HFF-Myc (cell line): ENCODE measurements around the gene ZNF12.
"Not testable (repeated sequence)": the region's sequence is repeated elsewhere in the genome, so short reads cannot be mapped to it uniquely, and the experiment has no call there.

Source experiments
- DNase-seq: peaks from one replicate; pipeline ENCODE4 v3.0.0-alpha.2; 2011; ENCODE audit warnings: low read depth; ENCODE audit errors: extremely low read depth
- H3K4me3 ChIP-seq: replicated peaks from 2 replicates; pipeline ENCODE4 v1.5.1; 2011; ENCODE audit warnings: low read depth, mild to moderate bottlenecking, control low read depth, low read length
- TF ChIP-seq, protein P1 (sequence below): IDR thresholded peaks from 2 replicates; pipeline ENCODE4 v1.5.1; 2012; ENCODE audit warnings: mild to moderate bottlenecking, low read depth, low read length, control low read depth; ENCODE audit errors: missing control alignments

Gene ZNF12

DNA sequence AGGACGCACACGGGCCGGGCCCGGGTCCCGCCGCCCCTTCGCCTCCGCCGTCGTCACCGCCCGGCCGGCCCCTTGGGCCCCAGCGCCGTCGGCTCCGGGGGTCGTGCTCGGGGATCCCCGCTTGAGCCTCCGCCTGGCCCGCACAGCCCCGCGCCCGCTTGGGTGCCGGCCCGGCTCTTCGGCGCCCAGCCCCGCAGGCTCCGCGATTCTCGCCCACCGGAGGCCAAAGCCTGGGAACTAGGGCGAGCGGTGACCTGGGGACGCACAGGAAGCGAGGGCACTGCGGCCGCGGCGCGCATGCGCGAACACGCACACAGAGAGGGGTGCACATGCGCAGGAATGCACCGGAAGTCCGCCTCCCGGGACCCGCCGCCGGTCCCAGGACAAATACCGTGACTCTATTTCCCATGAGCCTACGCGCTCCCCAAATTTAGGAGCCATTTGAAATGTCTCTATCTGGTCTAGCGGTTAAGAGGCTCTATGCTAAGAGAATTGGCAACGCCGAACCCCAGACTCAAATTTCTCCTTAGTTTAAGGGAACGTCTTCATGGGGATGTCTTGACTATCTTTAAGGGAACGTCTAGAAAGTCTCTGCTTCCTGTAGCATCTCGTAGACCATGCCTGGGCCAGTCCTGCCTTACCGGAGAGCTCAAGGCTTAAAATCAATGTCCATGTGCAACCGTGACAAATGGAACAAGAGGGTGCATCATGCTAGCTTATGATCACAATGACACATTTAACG, at the start of gene ZNF12:
Gene ZNF12, minus strand, starts transcription at position 282 of the 742 bp plus-strand sequence. CDS start 1,774 bp downstream, outside the sequence.
- TF ChIP-seq, protein P1, sequence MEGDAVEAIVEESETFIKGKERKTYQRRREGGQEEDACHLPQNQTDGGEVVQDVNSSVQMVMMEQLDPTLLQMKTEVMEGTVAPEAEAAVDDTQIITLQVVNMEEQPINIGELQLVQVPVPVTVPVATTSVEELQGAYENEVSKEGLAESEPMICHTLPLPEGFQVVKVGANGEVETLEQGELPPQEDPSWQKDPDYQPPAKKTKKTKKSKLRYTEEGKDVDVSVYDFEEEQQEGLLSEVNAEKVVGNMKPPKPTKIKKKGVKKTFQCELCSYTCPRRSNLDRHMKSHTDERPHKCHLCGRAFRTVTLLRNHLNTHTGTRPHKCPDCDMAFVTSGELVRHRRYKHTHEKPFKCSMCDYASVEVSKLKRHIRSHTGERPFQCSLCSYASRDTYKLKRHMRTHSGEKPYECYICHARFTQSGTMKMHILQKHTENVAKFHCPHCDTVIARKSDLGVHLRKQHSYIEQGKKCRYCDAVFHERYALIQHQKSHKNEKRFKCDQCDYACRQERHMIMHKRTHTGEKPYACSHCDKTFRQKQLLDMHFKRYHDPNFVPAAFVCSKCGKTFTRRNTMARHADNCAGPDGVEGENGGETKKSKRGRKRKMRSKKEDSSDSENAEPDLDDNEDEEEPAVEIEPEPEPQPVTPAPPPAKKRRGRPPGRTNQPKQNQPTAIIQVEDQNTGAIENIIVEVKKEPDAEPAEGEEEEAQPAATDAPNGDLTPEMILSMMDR: no peak
- peak; percentile 74 for DNase-seq
- peak within 1 kb of the TSS; percentile 88 for H3K4me3 ChIP-seq

DNA sequence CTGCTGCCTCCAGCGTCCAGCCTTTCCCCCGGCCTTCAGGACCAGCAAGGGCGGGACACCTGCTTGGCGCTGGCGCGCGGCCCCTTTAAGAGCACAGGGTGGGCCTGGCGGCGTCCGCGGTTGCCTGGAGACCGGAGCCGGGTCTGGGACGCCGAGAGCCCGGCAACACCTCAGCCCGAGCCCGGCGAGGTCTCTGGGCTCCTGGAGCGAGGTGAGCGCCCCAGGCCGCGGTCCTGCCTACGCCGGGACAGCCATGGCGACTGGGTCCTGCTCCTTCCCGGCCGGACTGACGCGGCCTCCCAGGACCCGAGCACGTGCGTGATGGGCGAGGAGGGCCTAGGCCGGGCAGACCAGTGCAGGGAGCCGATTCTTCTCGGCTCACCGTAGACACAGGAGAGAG, 47.2 kb upstream of the ZNF12 start, which contains the start of gene RSPH10B2:
Gene RSPH10B2, plus strand, starts transcription at position 140 of the 400 bp plus-strand sequence. CDS start 3,575 bp downstream, outside the sequence.
- H3K4me3 ChIP-seq, DNase-seq: not testable (repeated sequence)

DNA sequence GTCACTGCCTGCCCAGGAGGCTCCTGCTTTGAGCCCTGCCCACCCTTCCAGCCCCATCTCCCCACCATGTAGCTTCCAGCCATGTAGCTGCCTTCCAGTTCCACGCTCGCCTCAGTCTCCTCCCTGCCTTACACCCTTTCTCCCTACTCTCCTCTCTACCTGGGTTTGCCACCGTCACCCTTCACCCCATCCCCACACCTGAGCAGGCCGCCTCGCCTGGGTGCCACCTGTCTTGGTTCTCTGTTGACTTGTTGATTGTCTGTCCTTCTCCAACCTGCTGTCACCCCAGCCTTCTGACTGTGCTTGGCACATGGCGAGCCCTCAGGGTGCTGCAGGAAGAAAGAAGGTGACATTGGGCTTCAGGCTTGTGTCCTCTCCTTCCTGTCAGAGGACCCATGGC, 43.4 kb upstream of the ZNF12 start:
- H3K4me3 ChIP-seq, DNase-seq: not testable (repeated sequence)

DNA sequence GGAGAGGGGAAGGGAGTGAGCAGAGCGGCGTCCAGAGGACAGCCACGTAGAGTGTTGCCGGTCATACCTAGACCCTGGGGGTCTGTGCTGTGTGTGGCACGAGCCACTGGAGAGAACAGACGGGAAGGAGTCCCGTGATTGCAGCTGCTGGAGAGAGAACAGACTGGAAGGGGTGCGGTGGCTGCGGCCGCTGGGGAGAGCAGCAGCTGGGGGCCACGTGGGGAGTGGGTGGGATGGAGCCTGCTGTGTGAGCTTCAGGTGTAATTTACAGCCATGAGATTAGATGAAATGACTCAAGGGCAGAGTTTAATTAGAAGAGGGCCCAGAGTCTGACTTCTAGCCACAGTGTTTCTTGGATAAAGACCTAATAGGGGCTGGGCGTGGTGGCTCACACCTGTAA, 42.6 kb upstream of the ZNF12 start:
- not testable (repeated sequence) for H3K4me3 ChIP-seq, DNase-seq

DNA sequence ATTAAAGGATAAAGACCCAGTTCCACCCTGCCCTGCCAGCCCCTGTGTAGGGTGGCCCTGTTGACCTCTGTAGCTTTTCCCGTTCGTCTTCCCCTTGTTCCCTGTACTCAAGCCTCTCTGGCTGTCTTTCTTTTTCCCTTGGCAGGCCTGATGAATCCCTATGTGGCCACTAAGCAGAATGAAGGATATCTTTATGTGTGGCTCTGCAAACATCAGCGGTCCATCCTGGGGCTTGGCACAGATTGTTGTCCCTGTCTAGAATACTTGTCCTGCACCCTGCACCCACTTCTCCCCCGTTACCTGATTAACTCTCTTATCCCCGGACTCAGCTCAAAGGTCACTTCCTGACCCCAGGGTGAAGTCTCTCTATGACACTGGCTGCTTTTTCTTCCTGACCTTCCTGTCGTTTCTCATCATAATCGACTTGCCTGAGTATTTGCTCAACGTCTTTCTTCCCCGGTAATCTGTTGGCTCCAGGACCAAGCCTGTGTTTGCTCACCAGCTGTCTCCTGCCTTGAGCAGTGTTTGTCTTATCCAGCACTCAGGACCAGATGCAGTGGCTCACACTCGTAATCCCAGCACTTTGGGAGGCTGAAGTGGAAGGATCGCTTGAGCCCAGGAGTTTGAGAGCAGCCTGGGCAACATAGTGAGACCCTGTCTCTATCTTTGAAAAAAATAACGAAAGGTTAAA, 37.8 kb upstream of the ZNF12 start:
- H3K4me3 ChIP-seq, DNase-seq: not testable (repeated sequence)

DNA sequence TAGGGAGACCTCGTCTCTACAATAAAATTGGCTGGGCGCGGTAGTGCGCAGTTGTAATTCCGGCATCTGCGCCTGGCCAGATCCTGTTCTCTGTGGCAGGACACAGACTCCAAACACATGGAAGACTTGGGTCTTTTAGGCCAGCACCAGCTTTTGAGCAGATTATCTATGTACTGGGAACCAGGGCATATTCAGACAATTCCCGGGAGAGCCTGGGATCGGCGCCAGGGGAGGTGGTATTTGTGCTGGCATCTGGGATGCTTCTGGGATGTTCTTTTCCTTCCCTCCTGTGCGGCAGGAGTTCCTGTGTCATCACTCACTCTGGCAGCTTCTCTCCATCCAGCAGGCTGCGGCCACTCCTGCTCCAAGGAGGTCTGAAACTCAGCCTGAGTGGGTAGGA, 31.7 kb upstream of the ZNF12 start:
- DNase-seq: not testable (repeated sequence)

DNA sequence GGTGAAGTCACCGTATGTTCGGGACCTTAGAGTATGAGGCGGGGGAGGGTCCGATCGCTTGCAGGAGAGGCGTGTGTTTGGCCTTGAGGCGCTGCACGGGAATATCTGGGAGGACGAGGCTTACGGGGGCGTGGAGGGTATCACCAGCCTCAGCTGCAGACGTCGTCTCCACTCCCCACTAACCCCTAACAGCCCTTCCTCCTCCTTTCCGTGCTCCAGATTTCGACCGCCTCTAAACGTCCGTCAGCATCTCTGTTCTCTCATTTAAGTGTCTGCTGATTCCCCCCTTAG, 23.5 kb upstream of the ZNF12 start:
- DNase-seq: no peak
- TF ChIP-seq, protein P1: no peak
- H3K4me3 ChIP-seq: peak overlapping the region; percentile 88

More for the DNA sequence above, 31.7 kb upstream of the ZNF12 start:
- H3K4me3 ChIP-seq: not testable (repeated sequence)

DNA sequence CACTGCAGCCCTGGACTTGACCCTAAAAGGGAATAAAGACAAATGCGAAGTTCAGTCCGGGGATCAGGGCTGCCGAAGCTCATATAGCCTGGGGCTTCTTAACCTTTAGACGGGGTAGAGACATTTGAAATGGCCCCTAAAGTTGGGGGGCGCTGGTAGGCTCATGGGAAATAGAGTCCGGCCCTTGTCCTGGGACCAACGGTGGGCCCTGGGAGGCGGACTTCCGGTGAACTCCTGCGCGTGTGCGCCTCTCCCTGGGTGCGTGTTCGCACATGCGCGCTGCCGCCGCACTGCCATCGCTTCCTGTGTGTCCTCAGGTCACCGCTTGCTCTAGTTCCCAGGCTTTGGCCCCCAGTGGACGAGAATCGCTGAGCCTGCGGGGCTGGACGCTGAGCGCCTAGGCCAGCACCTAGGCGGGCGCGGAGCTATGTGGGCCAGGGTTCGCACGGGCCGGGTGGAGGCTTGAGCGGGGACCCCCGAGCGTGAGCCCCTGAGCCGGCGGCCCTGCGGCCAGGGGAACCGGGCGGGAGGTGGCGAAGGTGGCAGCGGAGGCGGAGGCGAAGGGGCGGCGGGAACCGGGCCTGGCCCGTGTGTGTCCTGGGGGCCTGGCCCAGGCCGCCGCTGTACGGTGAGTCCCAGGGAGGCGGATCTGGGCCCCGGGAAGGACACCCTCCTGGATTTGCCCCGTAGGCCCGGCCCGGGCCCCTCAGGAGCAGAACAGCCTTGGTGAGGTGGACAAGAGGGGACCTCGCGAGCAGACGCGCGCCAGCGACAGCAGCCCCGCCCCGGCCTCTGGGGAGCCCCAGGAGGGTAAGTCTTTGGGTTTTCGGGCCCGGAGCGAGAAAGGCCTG, 23.0 kb upstream of the ZNF12 start:
- DNase-seq: peak; percentile 66
- TF ChIP-seq, protein P1: no peak
- H3K4me3 ChIP-seq: peak overlapping the region; percentile 88

DNA sequence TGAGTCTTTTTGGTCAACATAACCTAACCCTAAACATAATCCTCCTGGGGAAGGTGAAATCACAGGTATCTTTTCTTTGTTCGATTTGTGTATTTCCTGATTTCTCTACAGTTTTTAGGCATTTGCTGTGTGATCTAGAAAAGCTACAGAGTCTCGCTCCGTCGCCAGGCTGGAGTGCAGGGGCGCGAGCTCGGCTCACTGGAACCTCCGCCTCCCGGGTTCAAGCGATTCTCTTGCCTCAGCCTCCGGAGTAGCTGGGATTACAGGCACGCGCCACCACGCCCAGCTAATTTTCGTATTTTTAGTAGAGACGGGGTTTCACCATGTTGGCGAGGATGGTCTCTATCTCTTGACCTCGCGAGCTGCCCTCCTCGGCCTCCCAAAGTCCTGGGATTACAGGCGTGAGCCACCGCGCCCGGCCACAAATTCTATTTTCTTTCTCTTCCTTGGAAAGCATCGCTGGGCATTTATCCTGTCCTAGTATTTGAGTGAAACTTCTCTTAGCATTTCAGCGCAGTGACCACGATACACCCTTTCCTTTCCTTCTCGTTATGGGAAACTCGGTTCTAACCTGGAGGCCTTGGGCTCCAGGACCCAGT, 22.2 kb upstream of the ZNF12 start:
- DNase-seq: not testable (repeated sequence)
- H3K4me3 ChIP-seq: peak overlapping the region; percentile 88
